COR-L47 (cell line): ENCODE results near the gene ACSL3.
"Not testable (repeated sequence)": the region's sequence is repeated elsewhere in the genome, so short reads cannot be mapped to it uniquely, and the experiment has no call there.

Experiments used
- DNase-seq: peaks from one replicate; lab custom pipeline; 2025; lab: John Stamatoyannopoulos, UW

ACSL3 gene

GRCh38 chr2:222915092-222915957, 54.5 kb downstream of the ACSL3 start:
- no peak for DNase-seq

- DNase-seq, result no peak
Observed at GRCh38 chr2:222916229-222917197, 55.7 kb downstream of the ACSL3 start.

GRCh38 chr2:222917212-222917611, 56.4 kb downstream of the ACSL3 start:
- not testable (repeated sequence) for DNase-seq

- DNase-seq, result no peak
Observed at GRCh38 chr2:222919841-222920526, 59.1 kb downstream of the ACSL3 start.

- no peak for DNase-seq
Observed at GRCh38 chr2:222920657-222921186, 59.9 kb downstream of the ACSL3 start.

GRCh38 chr2:222922019-222922800, 61.4 kb downstream of the ACSL3 start:
- DNase-seq, result no peak

GRCh38 chr2:222926915-222927314, 66.1 kb downstream of the ACSL3 start:
- DNase-seq, result no peak

GRCh38 chr2:222927600-222927999, 66.8 kb downstream of the ACSL3 start:
- no peak for DNase-seq

- no peak for DNase-seq
Observed at GRCh38 chr2:222928335-222928734, 67.5 kb downstream of the ACSL3 start.

- no peak for DNase-seq
Observed at GRCh38 chr2:222930862-222931261, 70.0 kb downstream of the ACSL3 start.

GRCh38 chr2:222931659-222932058, 70.8 kb downstream of the ACSL3 start:
- DNase-seq, result no peak

- no peak for DNase-seq
Observed at GRCh38 chr2:222933458-222933857, 72.6 kb downstream of the ACSL3 start.

GRCh38 chr2:222935688-222936298, 75.0 kb downstream of the ACSL3 start:
- DNase-seq, result no peak

GRCh38 chr2:222936705-222937104, 75.9 kb downstream of the ACSL3 start:
- DNase-seq, result no peak

- DNase-seq, result no peak
Observed at GRCh38 chr2:222938327-222938726, 77.5 kb downstream of the ACSL3 start.

GRCh38 chr2:222939208-222939856, 78.5 kb downstream of the ACSL3 start:
- peak; percentile 31 for DNase-seq

GRCh38 chr2:222939979-222940378, 79.1 kb downstream of the ACSL3 start:
- no peak for DNase-seq

GRCh38 chr2:222941510-222942032, 80.7 kb downstream of the ACSL3 start:
- DNase-seq, result no peak

GRCh38 chr2:222942561-222942960, 81.7 kb downstream of the ACSL3 start:
- DNase-seq, result no peak

GRCh38 chr2:222942977-222943376, 82.1 kb downstream of the ACSL3 start:
- DNase-seq, result no peak
